ENCODE data around the gene PLPPR3. TPM values are rescaled to one million over a fixed set of nuclear protein-coding genes. Genes with fewer than 3 reads are reported as not detected.
"Not testable (repeated sequence)": the region's sequence is repeated elsewhere in the genome, so short reads cannot be mapped to it uniquely, and the experiment has no call there.

The PLPPR3 gene
- total and polyA plus RNA-seq, 12 donors = not detected

DNA sequence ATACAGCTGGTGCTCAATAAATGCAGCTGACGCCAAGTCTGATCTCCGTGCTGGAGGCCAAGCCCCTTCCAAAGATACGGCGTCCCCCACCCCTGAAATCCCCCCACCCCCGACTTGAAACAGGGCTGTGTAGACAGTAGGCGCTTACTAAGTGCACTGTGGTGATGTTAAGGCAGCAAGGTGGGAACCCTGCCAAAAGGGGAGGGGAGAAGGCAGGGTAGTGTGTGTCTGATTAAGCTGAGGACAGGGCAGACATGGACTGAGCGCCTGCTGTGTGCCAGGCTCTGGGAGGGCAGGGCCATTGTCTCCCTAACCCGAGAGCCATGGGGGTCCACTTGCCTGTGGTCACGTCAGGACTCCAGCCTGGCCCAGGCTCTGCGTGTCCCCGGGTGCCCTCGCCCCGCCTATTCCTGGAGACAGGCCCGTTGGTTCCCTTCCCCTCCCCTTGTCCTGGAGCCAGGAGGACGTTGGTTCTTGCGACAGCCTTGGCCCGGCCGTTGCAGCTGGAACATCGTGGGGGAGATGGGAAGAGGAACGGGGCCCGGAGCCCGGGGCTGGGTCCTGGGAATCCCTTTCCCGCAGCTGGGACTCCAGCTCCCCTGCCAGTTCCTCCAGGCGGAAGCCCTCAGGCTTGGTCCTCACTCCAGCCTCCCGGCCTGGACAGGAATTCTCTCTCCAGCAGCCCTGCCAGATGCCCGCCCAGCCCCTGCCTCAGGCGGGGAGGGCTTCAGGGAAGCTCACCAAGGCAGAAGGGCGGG is 28.6 kb upstream of the PLPPR3 start:
- Histone ChIP-seq H3K4me3 (peak overlapping the region in 6 of 10 donors; percentile 0 to 21 (median 8)), H3K27ac (peak overlapping the region; percentile 60 to 84 (median 79)), H3K27me3 (peaks cover 0 to 59% (median 52%) of the 10 kb centered on the region in 7 donors), H3K9me3 (no peaks in the 10 kb centered on the region), H3K4me1 (peaks cover 7 to 34% (median 13%) of the 10 kb centered on the region in 9 donors), H3K36me3 (no peaks in the 10 kb centered on the region)
- intact Hi-C loops (cut with DNase I) = loop anchor here in 3 of 10 donors (10.0 kb wide), 3 partner anchors 56 to 134 kb away; partner anchors contain the start of genes PTBP1 (in 1 of the 3) and WDR18 (in 1 of the 3)
- WGBS, 2 donors = 19 to 20% methylated on average over 27 to 28 of the region's 28 CpGs
- peak; percentile 85 to 93 (median 90) for ATAC-seq
- TF ChIP-seq, protein P1, sequence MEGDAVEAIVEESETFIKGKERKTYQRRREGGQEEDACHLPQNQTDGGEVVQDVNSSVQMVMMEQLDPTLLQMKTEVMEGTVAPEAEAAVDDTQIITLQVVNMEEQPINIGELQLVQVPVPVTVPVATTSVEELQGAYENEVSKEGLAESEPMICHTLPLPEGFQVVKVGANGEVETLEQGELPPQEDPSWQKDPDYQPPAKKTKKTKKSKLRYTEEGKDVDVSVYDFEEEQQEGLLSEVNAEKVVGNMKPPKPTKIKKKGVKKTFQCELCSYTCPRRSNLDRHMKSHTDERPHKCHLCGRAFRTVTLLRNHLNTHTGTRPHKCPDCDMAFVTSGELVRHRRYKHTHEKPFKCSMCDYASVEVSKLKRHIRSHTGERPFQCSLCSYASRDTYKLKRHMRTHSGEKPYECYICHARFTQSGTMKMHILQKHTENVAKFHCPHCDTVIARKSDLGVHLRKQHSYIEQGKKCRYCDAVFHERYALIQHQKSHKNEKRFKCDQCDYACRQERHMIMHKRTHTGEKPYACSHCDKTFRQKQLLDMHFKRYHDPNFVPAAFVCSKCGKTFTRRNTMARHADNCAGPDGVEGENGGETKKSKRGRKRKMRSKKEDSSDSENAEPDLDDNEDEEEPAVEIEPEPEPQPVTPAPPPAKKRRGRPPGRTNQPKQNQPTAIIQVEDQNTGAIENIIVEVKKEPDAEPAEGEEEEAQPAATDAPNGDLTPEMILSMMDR (IDR thresholded peaks at IDR 0.05) = no peak
- DNase-seq = peak; percentile 90 to 92

DNA sequence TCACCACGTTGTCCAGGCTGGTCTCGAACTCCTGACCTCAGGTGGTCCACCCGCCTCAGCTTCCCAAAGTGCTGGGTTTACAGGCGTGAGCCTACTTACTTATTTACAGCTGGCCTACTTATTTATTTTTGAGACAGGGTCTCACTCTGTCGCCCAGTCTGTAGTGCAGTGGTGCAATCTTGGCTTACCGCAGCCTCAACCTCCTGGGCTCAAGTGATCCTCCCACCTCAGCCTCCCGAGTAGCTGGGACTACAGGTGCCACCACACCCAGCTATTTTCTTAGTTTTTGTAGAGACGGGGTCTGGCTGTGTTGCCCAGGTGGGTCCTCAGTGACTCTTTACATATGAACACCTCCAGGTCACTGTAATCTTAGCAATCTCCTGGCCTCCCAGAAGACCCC is 27.4 kb upstream of the PLPPR3 start:
- ATAC-seq; DNase-seq; H3K9me3 ChIP-seq; H3K4me3 ChIP-seq; intact Hi-C loops (cut with DNase I); H3K36me3 ChIP-seq: not testable (repeated sequence)
- 87 to 90% methylated on average over 8 of the region's 8 CpGs for WGBS, 2 donors
- Histone ChIP-seq H3K4me1 (peaks cover 7 to 34% (median 13%) of the 10 kb centered on the region in 9 donors), H3K27ac (peak overlapping the region in 2 of 10 donors; percentile 9 to 60), H3K27me3 (peaks cover 0 to 67% (median 54%) of the 10 kb centered on the region in 7 donors)

DNA sequence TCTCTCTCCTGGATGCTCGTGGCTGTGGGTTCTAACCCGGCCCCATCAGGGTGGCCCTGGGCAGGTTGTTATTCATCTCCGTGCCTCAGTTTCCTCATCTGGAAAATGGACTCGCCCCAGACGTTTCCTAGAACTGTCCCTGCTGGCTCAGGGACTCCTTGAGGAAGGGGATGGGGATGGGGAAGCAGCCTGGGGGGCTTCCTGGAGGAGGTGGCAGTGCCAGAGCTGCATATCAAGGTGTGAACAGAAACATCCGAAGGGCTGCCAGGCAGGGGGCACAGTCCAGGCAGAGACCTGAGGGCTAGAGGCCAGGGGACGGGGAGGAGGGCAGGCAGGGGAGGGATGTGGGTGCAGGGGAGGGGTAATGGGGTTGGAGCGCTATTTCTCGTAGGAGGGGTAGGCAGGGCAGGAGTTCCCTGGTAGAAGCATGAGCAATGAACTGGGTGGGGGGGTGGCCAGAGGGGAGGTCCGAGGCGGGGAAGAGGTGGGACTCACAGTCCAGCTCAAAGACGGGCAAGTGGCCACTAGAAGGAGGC is 26.7 kb upstream of the PLPPR3 start:
- no peak overlapping the region for H3K4me3 ChIP-seq
- DNase-seq = peak in 1 of 2 donors; percentile 44
- peaks cover 11 to 40% (median 17%) of the 10 kb centered on the region in 9 donors for H3K4me1 ChIP-seq
- peaks cover 5 to 73% (median 60%) of the 10 kb centered on the region in 7 donors for H3K27me3 ChIP-seq
- ATAC-seq = peak in 3 of 8 donors; percentile 1 to 16 (median 3)
- WGBS, 2 donors = 49 to 58% methylated on average over 12 of the region's 12 CpGs
- no peaks in the 10 kb centered on the region for H3K36me3 ChIP-seq
- H3K9me3 ChIP-seq = no peaks in the 10 kb centered on the region
- intact Hi-C loops (cut with DNase I) = no loop called here
- peak overlapping the region in 5 of 10 donors; percentile 8 to 60 (median 22) for H3K27ac ChIP-seq
- TF ChIP-seq, protein P1 (IDR thresholded peaks at IDR 0.05) = no peak

DNA sequence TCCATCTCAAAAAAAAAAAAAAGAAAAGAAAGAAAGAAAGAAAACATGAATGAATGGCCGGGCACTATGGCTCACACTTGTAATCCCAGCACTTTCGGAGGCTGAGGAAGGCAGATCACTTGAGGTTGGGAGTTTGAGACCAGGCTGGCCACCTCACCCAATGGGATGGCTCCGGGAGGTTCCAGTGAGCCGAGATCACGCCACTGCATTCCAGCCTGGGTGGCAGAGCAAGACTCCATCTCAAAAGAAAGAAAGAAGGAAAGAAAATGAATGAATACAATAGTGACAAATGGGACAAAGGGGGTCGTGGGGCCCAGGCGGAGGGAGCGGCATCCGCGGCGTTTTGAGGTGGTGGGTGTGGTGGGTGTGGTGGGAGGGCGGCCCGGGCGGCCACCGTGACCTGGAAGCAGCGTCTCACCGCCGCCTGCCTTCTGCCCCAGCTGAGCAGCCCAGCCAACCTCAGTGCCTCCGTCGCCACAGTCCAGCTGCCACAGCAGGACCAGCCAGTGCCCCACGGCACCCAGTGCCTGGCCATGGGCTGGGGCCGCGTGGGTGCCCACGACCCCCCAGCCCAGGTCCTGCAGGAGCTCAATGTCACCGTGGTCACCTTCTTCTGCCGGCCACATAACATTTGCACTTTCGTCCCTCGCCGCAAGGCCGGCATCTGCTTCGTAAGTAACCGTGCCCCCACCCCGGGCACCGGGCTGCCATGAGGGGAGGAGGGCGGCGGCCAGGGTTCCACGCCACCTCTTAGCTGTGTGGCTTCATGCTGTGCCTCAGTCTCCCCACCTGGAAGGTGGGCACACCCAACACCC is 24.2 kb upstream of the PLPPR3 start:
- Histone ChIP-seq H3K27me3 (peaks cover 9 to 71% (median 58%) of the 10 kb centered on the region in 7 donors), H3K36me3 (no peaks in the 10 kb centered on the region), H3K4me1 (peaks cover 15 to 37% (median 19%) of the 10 kb centered on the region in 9 donors), H3K27ac (no peak overlapping the region), H3K9me3 (no peaks in the 10 kb centered on the region), H3K4me3 (no peak overlapping the region)
- DNase-seq = no peak
- TF ChIP-seq, protein P1 (IDR thresholded peaks at IDR 0.05) = no peak
- no peak for ATAC-seq
- intact Hi-C loops (cut with DNase I) = no loop called here
- WGBS, 2 donors = 77 to 79% methylated on average over 32 to 37 of the region's 37 CpGs

Data from heart right ventricle (tissue), 16 donors.